HG03045 (cell line): ENCODE results near the gene NCKAP5.
"Not testable (repeated sequence)": the region's sequence is repeated elsewhere in the genome, so short reads cannot be mapped to it uniquely, and the experiment has no call there.

Source experiments
- ATAC-seq: cut with Tn5 transposase; IDR thresholded peaks from one replicate; pipeline ENCODE4 v1.9.1; 2021; ENCODE audit warnings: mild to moderate bottlenecking, moderate library complexity; ENCODE audit not compliant: unreplicated experiment

NCKAP5 gene

DNA sequence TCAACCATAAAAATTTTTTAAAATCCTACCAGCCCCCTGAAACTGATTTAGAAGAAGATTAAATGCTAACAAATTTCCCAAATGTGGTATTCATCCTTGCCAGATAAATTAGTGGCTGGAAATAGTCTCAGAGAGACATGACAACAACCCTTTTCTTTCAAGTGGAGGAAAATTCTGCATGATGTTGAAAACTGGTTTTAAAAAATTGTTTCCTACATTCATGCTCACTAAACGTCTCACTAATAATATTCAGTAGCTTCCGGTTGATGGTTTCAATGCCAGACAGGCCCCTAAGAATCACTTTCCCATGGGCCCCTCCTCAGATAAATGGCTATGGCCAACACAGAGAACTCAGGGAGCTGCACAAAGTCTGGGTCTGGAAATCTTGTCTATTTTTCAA is 43.2 kb downstream of the NCKAP5 start:
- ATAC-seq, result no peak

DNA sequence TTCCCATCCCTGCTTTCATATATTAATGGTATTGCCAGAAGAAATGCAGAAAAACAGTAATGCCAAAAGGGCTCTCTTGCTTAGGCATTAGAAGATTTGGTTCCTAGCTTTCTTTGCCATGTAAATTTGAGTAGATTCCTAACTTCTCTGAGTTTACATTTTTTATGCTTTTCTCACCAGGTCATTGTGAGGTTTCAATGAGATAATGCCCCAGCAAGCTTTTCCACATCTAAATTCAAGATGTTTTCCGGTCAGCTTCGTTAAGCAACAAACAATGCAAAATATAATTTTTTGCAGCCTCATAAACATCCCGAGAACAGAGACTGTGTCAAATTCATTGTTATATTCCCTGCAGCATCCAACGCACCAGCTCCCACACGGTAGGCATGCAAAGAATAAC is 44.9 kb downstream of the NCKAP5 start:
- no peak for ATAC-seq

DNA sequence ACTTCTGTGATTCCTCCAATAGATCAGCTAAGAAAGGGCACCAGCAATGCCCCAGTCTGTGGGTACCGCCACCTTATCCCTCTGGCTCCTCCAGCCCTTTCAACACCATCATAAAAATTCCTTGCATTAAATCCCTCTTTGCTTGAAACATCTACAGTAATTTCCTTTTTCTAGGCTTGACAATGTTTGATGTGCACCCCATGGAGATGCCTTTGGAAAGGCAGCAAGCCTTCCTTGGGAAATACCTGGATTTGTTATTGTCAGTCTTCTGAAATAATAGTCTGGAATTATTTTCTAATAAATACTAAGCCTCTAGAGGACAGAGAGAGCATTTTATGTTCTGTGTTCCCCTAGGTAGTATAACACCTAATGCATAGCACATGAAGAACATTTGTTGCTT is 46.1 kb downstream of the NCKAP5 start:
- no peak for ATAC-seq

DNA sequence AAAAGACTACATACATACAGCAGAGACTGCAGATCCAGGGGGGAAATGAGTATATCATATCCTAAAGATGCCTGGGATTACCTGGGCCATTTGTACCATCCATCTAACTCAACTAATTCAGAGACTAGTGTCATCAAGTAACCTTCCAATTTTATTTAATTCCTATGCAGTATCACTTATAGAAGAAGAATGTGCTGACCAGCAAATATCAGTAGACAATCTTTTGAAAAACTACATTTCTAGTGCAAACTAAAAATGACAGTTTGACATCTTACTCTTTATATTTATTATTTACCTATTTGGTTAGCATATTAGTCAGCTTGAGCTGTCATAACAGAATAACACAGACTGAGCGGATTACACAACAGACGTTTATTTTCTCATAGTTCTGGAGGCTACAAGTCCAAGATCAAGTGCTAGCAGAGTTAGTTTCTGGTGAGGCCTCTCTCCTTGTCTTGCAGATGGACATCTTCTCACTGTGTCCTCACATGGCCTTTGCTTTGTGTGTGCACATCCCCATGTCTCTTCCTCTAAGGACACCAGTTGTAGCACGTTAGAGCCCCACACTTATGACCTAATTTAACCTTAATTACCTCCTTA is 47.0 kb downstream of the NCKAP5 start:
- no peak for ATAC-seq

DNA sequence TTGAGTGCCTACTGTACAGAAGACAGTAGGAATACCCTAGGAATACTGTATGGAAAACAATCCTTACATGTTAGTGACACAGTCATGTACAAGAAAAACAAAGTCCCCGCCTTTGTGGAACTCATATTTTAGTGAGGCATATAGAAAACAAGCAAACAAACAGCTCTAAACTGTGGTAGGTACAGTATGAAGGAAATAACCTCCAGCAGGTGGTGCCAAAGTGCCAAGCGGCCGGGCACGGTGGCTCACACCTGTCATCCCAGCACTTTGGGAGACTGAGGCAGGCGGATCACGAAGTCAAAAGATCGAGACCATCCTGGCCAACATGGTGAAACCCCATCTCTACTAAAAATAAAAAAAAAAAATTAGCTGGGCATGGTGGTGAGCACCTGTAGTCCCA is 48.6 kb downstream of the NCKAP5 start:
- ATAC-seq, result not testable (repeated sequence)

DNA sequence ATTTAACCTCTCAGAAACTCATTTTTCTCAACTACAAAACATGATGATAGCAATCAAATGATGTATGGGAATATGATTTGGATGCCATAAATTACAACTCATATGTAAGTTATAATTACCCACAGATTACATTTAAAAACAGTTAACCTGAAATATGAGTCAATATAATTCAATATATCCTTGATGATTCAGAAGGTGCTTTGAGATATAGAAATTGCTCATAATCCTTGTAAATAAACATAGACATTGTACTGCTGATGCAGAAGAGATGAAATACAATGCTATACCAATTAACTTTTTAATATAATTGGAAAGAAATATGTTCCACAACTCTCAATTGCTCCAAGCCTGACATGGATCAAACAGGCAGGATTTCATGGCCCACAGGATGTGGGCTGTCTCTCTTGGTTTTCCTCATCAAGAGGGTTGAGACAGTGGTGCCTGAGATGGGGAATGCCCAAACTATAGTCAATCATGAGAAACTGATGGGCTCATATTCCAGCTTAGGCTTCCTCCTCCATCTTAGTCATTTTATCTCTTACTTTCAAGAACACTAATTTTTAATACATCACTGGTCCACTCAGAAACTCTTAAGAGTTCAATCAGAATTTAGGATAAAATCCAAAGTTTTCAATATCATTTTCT is 49.4 kb downstream of the NCKAP5 start:
- no peak for ATAC-seq

DNA sequence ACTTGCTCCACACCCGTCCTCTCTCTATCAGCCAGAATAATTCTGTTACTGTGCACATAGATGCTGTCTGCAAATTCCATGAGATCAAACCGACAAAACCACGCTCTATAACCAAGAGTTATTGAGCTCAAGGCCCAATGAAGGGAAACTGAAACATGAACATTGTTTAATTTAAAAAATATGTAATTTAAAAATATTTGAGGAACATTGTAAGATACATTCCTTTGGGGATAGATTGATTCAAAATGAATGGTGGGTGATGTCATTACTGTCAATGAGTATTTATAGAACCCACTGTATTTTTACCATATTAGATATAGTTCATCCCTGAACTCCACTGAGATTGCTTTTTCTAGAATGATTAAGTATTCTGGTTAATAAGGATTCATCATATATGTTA is 50.4 kb downstream of the NCKAP5 start:
- ATAC-seq, result no peak

DNA sequence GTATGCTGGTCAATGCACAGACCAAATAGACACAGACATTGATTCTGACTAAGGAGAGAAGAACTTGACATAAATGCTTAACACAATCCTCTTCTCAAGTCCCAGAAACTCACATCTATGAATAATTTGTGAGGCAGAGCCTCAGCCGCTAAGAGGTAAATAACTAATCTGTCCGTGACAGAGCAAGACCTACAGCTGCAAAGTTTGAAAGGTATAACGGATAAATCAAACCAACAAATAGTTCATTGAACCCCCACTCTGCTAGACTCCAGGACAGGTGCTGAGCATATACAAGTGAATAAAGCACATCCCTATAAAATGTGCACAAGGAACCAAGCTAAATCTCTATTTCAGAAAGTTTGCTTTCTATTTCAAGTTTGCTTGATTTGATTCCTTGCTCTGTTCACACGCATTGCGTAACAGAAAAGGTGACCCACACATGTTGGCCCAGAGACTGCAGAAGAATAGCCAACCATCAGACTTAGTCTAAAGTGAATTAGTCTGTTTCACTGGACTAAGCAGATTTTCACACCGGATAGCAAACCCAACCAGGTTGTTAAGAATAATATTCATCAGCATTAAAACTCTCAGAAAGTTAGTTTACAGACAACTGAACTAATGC is 51.7 kb downstream of the NCKAP5 start:
- ATAC-seq, result no peak

DNA sequence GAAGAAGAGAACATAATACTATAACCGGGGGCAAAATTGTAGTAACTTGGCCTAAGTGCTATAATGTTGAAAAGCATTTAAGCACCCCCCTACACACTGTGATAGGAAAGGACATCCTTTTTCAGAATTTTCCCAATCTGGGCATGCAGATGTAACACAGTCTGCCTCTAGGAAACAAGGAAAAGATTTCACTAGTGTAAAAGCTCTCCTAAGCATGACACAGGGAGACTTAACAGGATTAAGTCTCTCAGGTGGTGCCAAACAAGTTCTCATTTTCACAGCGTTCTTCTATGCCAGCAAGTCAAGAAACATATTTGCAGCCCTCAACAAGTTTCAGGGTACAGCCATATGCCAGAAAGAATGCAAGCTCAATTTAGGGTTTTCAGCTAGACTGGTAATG is 53.0 kb downstream of the NCKAP5 start:
- no peak for ATAC-seq

DNA sequence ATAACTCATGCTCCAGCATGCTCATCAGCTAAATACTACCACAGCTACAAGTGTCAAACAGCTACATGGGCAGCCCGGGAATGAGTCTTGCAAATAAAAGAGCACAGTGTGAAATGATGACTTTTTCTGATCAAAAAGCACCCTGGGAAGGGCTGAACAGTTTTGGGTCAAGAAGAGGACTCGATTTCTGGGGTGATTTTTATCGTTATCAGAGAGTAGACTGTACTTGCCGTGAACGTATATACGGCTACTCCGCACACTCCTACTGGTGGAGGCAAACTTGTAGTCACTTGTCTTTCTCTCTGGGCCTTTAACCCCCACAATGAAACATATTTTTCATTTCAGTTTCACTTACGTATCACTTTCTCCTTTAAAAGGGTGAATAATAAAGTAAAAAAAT is 54.4 kb downstream of the NCKAP5 start:
- ATAC-seq, result no peak

DNA sequence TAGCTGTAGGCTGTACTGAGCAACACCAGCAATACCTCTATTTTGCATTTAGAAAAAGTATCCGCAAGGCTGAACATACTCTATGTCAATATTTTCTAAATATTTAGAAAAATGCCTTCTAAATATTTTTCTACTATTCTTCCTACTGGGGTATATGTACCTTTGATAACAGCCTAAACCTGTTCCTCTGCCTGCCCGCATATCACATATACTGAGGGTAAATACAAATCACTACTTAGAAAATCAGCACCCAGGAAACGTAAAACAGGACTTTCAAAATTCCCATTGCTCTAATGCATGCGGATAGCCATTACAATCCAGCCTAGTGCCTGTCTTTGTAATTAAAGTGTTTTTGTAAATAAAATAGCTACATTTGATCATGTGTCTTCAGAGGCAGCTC is 56.1 kb downstream of the NCKAP5 start:
- ATAC-seq, result no peak

DNA sequence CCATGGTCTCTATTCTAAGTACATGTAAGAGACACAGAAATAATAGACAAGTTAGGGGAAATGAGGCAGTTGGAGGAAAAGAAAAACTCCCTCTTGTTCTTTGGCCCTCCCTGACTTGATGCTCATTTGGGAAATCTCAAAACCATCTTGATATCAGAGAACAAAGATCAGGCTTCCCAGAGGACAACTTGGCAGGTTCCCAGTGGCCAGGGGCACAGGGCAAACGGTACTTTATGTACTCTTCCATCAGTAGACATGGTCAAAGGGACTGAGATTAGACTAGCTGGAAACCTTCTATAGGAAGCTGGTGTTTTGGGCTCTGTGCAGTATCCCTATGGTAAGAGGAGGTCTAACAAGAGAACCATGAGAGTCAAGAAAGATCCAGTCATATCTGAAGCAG is 56.6 kb downstream of the NCKAP5 start:
- ATAC-seq, result no peak

DNA sequence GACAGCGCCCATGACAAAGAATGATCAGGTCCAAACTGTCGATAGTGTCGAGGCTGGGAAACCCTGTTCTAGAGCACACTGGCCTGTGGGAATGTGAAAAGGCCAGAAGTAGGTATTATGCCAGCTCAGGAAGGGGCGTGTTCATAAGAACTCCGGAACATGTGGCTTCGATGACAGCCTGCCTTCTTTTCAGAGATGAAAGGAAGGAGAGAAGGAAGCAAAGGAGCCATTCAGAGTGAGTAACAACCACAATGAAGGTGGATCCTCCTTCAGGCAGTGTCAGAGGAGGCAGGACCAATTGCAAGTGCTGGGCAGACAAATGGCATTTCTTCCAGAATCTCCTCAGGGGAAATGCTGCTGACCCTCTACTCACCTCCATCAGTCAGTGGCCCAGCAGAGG is 58.5 kb downstream of the NCKAP5 start:
- ATAC-seq, result no peak

DNA sequence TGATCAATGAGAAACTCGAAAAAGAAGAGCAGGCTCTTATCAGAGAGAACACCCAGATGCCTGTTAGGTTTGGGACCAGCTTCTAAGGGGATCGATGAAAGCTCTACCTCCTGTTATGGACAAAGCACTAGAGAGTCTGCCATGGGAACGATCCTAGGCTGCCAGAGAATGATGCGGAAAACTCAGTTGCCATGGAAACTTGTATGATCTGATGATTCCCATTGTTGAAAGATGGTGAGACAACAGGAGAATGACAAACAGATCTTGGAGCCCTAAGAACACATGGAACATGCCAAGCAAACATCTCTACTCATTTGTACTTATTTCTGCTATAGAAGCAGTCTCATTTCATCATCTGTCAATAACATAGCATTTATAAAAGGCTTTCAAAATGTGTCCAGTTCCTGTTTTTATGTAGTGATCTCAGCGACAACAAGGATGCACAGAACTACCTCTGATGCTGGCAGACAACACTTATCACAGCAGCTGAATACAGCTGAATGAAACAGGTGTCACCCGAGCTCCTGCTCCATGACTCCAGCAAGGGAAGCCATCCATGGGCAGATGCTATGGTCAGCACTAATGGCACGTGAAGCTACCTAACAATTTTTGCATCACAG is 59.6 kb downstream of the NCKAP5 start:
- no peak for ATAC-seq

DNA sequence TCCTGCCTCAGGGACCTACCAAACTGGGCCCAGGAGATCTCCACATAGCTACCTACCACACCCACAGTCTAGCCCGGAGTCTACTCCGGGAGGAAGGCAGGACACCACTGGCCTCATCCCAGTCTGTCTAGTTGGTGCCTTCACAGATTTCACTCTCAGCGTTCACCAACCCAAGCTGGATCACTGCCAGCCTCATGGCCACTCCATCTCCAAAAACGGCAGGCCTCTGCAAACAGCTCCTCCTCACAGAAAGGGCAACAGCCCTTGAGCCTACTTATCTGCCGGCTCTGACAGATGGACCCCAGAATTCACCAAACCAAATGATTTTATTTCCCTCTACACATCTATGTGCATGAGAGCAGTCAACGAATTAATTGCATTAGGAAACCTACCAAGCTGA is 61.3 kb downstream of the NCKAP5 start:
- ATAC-seq, result no peak

DNA sequence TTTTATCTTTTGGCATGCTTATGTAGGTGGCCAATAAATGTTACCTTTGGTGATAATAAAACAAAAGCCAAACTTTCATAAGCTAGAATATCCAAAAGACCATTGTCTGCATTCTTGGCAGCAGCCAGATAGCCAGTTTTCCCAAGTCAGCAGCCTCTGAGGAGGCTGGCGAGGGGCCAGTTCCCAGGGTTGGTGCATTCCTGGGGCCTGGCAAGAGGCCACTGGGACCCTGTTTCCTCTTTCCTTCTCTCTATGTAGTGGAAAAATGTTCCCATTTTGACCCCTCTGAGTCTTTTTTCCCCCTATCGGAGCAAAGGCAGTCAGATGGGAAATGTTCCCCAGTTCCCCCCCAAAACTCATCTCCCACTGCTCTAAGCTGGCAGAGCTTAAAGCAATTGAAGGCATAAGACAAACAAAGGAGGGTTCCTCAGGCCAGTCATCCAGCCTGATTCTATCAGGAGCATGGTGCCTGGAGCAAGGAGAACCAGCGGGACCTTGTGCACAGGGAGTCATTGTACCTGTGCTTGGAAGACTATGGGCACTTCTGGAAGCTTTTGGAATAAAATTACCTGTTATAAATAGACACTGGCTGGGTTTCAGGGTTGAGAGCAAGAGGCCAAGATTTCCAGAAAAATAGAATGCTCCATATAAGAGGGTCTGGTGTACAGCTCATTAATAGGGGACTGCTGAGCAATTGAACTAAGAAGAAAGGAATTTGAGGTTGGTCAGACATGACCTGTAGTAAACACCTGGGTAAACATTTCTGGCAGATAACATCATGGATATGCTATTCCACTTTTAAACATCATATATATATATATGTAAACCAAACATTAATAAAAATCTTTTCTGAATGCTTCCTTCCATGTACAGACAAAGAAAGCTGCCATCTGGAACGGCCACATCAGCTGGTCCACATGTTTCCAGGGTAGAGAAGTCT is 63.4 kb downstream of the NCKAP5 start:
- ATAC-seq, result no peak

DNA sequence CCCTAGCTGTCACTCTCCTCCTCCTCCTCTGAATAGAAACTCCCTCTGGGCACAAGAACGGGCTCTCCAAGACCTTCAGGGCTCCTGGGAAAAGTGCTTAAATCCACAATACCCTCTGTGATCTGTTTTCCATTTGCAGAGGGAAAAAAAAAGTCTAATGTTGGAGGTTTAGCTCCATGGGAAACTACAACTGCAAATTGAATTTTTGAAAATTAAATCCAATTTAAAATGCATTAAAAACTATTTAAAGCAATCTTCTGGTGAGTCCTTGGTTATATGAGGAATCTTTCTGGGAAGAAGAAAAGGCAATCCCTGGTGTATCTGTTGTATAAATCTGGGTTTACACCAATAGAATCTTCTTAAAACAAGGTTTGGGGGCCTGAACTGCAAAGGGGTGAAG is 64.3 kb downstream of the NCKAP5 start:
- ATAC-seq, result no peak

DNA sequence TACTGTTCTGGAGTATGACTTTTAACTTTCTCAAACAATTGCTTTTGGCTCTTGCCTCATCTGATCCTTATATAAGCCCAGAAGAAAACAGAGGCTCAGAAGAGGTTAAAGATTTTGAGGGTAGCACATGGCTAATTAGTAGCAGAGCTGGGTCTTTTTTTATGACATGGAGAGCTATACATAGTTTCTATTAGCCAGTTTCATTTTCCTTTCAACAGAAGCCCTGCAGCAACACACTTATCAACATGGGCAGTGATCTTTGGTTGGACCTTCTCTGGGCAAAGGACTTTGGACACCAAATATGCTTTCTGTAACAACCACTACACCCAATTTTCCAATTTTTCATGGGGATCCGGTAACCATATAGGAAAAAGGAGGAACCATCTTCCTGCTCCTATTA is 64.9 kb downstream of the NCKAP5 start:
- peak; percentile 70 for ATAC-seq

DNA sequence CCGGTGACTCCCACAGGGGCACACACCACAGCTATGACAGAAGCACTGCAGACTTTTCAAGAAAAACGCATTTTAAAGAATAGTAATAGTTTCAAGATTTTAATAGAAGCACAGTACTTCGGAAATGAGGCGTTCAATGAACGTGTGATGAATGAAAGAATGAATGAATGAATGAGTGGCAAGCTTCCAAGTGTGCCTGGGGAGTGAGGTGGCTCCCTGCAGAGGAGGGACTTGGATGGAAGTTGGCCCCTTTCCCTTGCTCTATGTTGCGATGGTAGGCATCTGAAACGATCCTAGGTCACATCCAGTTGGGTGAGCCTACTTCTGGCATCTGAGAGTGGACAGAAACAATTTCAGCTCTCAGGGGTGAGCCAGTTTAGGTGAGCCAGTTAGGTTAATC is 65.6 kb downstream of the NCKAP5 start:
- ATAC-seq, result no peak

DNA sequence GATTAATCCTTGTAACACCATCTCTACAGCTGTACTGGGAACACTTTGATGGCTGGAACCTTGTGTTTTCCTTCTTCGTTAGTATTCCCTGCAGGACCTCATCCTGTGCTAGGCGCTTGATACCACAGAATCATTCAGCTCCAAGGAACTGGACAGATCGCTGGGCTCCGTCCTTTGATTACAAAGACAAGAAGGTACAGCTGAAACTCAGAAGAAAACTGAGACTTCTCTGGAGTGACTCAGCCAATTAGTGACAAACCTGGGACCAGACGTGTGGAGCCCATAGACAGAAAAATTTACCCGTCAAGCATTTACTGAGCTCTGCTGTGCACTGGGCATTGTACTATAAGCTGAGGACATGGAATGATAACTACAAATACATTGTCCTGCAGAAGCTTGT is 67.3 kb downstream of the NCKAP5 start:
- ATAC-seq, result no peak
